HL-60 (cell line): ENCODE measurements around the gene EVC.

Source experiments
- CTCF ChIP-seq: IDR thresholded peaks from one replicate; pipeline ENCODE4 v1.5.1; 2011; ENCODE audit warnings: low read length, control low read depth, inconsistent platforms; ENCODE audit not compliant: insufficient read depth
- POLR2AphosphoS5 ChIP-seq: IDR thresholded peaks from 2 replicates; pipeline ENCODE4 v1.6.1; 2012; ENCODE audit warnings: low read depth

GRCh38 chr4:5795580-5795979, 84.6 kb downstream of the EVC start:
- TF ChIP-seq CTCF, result no peak
- TF ChIP-seq POLR2AphosphoS5, result no peak
